GM13976 (cell line): ENCODE data around the gene TOMM34.

Experiments used
- DNase-seq: peaks from one replicate; pipeline ENCODE4 v3.0.0; 2012; ENCODE audit warnings: low spot score
- CTCF ChIP-seq: IDR thresholded peaks from 2 replicates; pipeline ENCODE4 v1.5.1; 2012; ENCODE audit warnings: borderline replicate concordance, mild to moderate bottlenecking; ENCODE audit not compliant: insufficient read depth; ENCODE audit errors: extremely low read depth, missing control alignments, control extremely low read depth
- in situ Hi-C: fragments of 300-500 bp; cut with MboI; formaldehyde crosslinking; loops from one replicate; pipeline ENCODE4 v1.12.0; 2022; ENCODE audit warnings: low sequenced_read_pairs, mixed read lengths, inconsistent platforms; ENCODE audit not compliant: unreplicated experiment

The TOMM34 gene

DNA sequence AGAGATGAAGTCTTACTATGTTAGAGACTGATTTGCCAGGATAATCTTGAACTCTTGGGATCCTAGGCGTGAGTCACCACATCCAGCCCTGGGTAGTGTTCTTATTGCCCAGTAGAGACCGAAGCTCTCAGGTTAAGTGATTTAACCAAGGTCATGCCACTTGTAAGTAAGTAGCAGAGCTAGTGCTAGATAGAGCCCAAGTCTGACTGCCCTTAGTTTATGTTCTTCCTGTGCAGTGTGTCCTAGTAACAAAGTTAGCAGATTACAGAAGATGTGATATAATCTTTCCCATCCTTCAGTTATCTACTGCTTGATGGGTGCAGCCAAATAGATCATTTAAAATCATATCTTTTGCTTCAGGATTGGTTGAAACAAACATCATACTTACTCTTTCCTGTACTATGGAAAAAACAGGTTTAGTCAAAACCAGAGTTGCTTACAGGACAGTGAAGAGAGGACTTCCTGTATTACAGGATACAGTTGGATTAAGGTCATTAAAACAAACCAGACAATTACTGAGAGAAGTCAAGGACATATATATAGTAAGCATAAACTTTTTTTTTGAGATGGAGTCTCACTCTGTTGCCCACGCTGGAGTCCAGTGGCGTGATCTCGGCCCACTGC is 59.9 kb downstream of the TOMM34 start:
- in situ Hi-C loops, result no loop called here
- TF ChIP-seq CTCF, result no peak
- DNase-seq, result no peak

DNA sequence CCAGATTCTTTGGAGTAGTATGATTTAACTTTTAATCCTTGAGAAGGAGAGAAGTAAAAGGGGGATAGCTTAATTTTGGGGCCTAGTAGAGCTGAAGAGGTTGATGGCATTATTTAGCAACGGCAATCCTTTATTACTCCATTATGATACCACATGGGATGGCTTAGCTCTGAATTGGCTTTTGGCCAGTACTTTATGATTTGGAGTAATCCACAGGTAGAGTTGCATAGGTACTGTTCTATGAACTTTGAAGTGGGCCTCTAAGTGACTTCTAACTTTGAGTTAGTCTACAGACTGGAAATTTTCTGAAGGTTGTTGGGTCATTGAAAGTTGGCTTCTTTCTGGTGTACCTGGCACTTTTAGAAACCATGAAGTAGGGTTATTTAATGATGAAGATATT is 63.1 kb downstream of the TOMM34 start:
- in situ Hi-C loops, result no loop called here
- no peak for DNase-seq
- TF ChIP-seq CTCF, result no peak

DNA sequence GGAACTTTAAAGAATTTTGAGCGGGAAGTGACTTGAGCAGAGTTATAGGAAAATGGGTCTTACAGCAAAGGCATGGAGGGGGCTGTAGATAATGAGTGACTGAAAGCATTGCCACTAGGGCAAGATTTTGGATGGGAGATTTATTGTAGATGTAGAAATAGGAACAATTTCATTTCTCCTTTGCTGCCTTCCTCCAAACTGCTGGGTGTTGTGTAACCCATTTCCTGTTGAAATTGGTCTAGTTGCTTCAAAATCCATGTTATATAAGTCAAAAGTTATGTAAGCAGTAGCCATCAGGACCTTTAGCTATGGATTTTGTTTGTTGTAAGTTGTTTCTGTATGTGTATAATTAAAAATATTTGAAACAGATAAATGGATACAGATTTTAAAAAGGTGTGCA is 63.6 kb downstream of the TOMM34 start:
- TF ChIP-seq CTCF, result no peak
- no peak for DNase-seq

DNA sequence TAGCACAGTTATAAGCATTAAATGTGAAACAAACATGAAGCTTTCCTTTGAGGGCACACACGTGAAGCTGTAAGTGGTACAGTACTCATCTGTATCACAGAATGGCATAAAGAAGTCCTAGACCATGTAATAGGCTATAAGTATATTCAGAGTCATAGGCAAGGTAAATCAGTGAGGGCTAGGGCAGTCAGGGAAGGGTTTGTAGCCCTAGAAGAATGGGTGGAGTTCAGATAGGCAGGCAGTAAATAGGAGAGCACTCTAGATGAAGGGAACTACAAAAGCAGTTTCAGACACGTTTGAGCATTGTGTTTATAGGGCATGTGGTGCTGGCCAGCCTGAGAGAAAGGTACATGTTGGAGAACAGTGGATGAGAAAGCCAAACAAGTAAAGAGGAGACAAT is 65.2 kb downstream of the TOMM34 start:
- no peak for DNase-seq
- in situ Hi-C loops, result no loop called here
- no peak for TF ChIP-seq CTCF

More for the DNA sequence above, 63.6 kb downstream of the TOMM34 start:
- in situ Hi-C loops, result no loop called here
